ENCODE data around the gene CCN6.
"Not testable (repeated sequence)": the region's sequence is repeated elsewhere in the genome, so short reads cannot be mapped to it uniquely, and the experiment has no call there.

CCN6 gene

GRCh38 chr6:112054555-112055190 is 769 bp downstream of the CCN6 start:
- no peak for DNase-seq

- no peak for DNase-seq
Measured at GRCh38 chr6:112058243-112059032, 4.5 kb downstream of the CCN6 start.

- no peak for DNase-seq
Measured at GRCh38 chr6:112061605-112062004, 7.7 kb downstream of the CCN6 start.

- no peak for DNase-seq
Measured at GRCh38 chr6:112062966-112063365, 9.1 kb downstream of the CCN6 start.

GRCh38 chr6:112065426-112065986 is 11.6 kb downstream of the CCN6 start:
- DNase-seq: no peak

- DNase-seq: no peak
Measured at GRCh38 chr6:112066606-112067005, 12.7 kb downstream of the CCN6 start.

GRCh38 chr6:112081569-112081968 is 27.7 kb downstream of the CCN6 start:
- DNase-seq: no peak

- no peak for DNase-seq
Measured at GRCh38 chr6:112085286-112086065, 31.6 kb downstream of the CCN6 start.

- DNase-seq: peak in 1 of 2 donors; percentile 26
Measured at GRCh38 chr6:112086744-112087135, 32.8 kb downstream of the CCN6 start.

GRCh38 chr6:112087136-112087911 is 33.4 kb downstream of the CCN6 start, which contains the start of the genes FAM229B and TUBE1:
FAM229B (plus strand) TSS chr6:112087591; CDS start chr6:112099284, 11,693 bp downstream.
TUBE1 (minus strand) TSS chr6:112087482; CDS start chr6:112087434, 48 bp downstream.
- peak; percentile 94 for DNase-seq

- DNase-seq: no peak
Measured at GRCh38 chr6:112087916-112088315, 34.0 kb downstream of the CCN6 start.

GRCh38 chr6:112096901-112097300 is 43.0 kb downstream of the CCN6 start:
- DNase-seq: no peak

- no peak for DNase-seq
Measured at GRCh38 chr6:112100561-112100960, 46.7 kb downstream of the CCN6 start.

- DNase-seq: not testable (repeated sequence)
Measured at GRCh38 chr6:112106026-112106425, 52.1 kb downstream of the CCN6 start.

GRCh38 chr6:112106562-112106961 is 52.7 kb downstream of the CCN6 start:
- DNase-seq: no peak

- DNase-seq: no peak
Measured at GRCh38 chr6:112109262-112109661, 55.4 kb downstream of the CCN6 start.

- no peak for DNase-seq
Measured at GRCh38 chr6:112113431-112113830, 59.5 kb downstream of the CCN6 start.

- no peak for DNase-seq
Measured at GRCh38 chr6:112113918-112114317, 60.0 kb downstream of the CCN6 start.

- no peak for DNase-seq
Measured at GRCh38 chr6:112114577-112115223, 60.8 kb downstream of the CCN6 start.

- DNase-seq: no peak
Measured at GRCh38 chr6:112116221-112116620, 62.3 kb downstream of the CCN6 start.

- no peak for DNase-seq
Measured at GRCh38 chr6:112117554-112117953, 63.6 kb downstream of the CCN6 start.

GRCh38 chr6:112118034-112118433 is 64.1 kb downstream of the CCN6 start:
- DNase-seq: no peak

Data from CD4-positive, alpha-beta T cell treated with Interferon alpha-2 for 1 hour (primary cell).